H1 (cell line): ENCODE measurements around the gene CLEC7A. TPM values are rescaled to one million over a fixed set of nuclear protein-coding genes. Genes with fewer than 3 reads are reported as not detected.
A peak's percentile ranks its signal among the peaks of the same experiment; 100 is the strongest.

ENCODE experiments used
- CTCF ChIA-PET: fragments of 300-600 bp; sonication (Branson Sonifier 250); formaldehyde crosslinking; loops from one replicate; lab custom pipeline; 2021; ENCODE audit not compliant: partially characterized antibody; lab: Charles Lee
- POLR2A ChIA-PET: fragments of 300-600 bp; sonication (Branson Sonifier 250); formaldehyde crosslinking; loops from one replicate; lab custom pipeline; 2021; ENCODE audit warnings: inconsistent platforms; ENCODE audit not compliant: partially characterized antibody; lab: Charles Lee
- DNase-seq, 2 experiments: peaks; one replicate each; pipeline versions ENCODE4 v3.0.0 to v3.0.0-alpha.2; 2010 to 2022; ENCODE audit warnings: low spot score in 2 of 2, low read depth in 1 of 2, mixed read lengths in 1 of 2
- FAIRE-seq: peaks from 2 replicates; lab custom pipeline; 2011; peaks lifted over from hg19 to GRCh38; lab: Jason Lieb, UNC
- H2AFZ ChIP-seq: 2 replicates; pipeline ENCODE4 v1.8.1; 2012; ENCODE audit warnings: low read length, inconsistent platforms
- H2AK5ac ChIP-seq: 2 replicates; pipeline ENCODE4 v1.6.1; 2013; ENCODE audit warnings: low read depth, low read length
- H2BK120ac ChIP-seq: replicated peaks from 2 replicates; pipeline ENCODE3; 2013; ENCODE audit warnings: low read depth, low read length, inconsistent platforms
- H2BK12ac ChIP-seq: 2 replicates; pipeline ENCODE4 v1.6.1; 2013; ENCODE audit warnings: low read depth, low read length
- H2BK15ac ChIP-seq: 2 replicates; pipeline ENCODE4 v1.6.1; 2013; ENCODE audit warnings: low read length
- H2BK20ac ChIP-seq: 2 replicates; pipeline ENCODE4 v1.6.1; 2013; ENCODE audit warnings: low read length
- H2BK5ac ChIP-seq: 2 replicates; pipeline ENCODE4 v1.6.1; 2013; ENCODE audit warnings: low read depth, low read length
- H3K14ac ChIP-seq: 2 replicates; pipeline ENCODE4 v1.6.1; 2013; ENCODE audit warnings: inconsistent platforms; ENCODE audit not compliant: insufficient read length
- H3K18ac ChIP-seq: 2 replicates; pipeline ENCODE4 v1.6.1; 2013; ENCODE audit warnings: low read length; ENCODE audit errors: extremely low read depth
- H3K23ac ChIP-seq: 2 replicates; pipeline ENCODE4 v1.6.1; 2013; ENCODE audit warnings: inconsistent platforms; ENCODE audit not compliant: insufficient read length
- H3K23me2 ChIP-seq: 2 replicates; pipeline ENCODE4 v1.6.1; 2013; ENCODE audit warnings: low read depth, low read length
- H3K27ac ChIP-seq: 2 replicates; pipeline ENCODE4 v1.6.1; 2011; ENCODE audit warnings: low read depth, low read length, inconsistent platforms
- H3K27me3 ChIP-seq, 4 experiments: replicated peaks in 1 of 4; 1 replicate in 1 of 4; 2 replicates in 3 of 4; pipeline versions ENCODE4 v1.6.1 to v1.8.1; 2011 to 2013; ENCODE audit warnings: low read length in 3 of 4, mild to moderate bottlenecking in 3 of 4, inconsistent platforms in 2 of 4, mixed read lengths in 2 of 4, moderate library complexity in 1 of 4; ENCODE audit not compliant: control insufficient read depth in 3 of 4, insufficient read depth in 3 of 4; ENCODE audit errors: extremely low read depth in 1 of 4
- H3K36me3 ChIP-seq, 4 experiments: 2 replicates each; pipeline versions ENCODE4 v1.6.1 to v1.8.1; 2011 to 2013; ENCODE audit warnings: mild to moderate bottlenecking in 4 of 4, low read length in 3 of 4, moderate library complexity in 2 of 4, control low read depth in 1 of 4, inconsistent platforms in 1 of 4; ENCODE audit not compliant: insufficient read depth in 4 of 4, control insufficient read depth in 2 of 4
- H3K4ac ChIP-seq: replicated peaks from 2 replicates; pipeline ENCODE3; 2013; ENCODE audit warnings: low read length, low read depth, mixed read lengths, inconsistent platforms; ENCODE audit not compliant: insufficient read length
- H3K4me1 ChIP-seq, 4 experiments: replicated peaks in 1 of 4; 1 replicate in 1 of 4; 2 replicates in 3 of 4; pipeline versions ENCODE4 v1.6.1 to v1.8.1; 2011 to 2013; ENCODE audit warnings: low read length in 3 of 4, inconsistent platforms in 2 of 4, mixed read lengths in 1 of 4; ENCODE audit not compliant: insufficient read depth in 4 of 4, control insufficient read depth in 3 of 4
- H3K4me2 ChIP-seq, 2 experiments: 2 replicates each; pipeline versions ENCODE4 v1.6.1 to v1.8.1; 2011 to 2013; ENCODE audit warnings: low read depth in 2 of 2, low read length in 2 of 2, control low read depth in 1 of 2, inconsistent platforms in 1 of 2, mild to moderate bottlenecking in 1 of 2; ENCODE audit not compliant: insufficient read depth in 1 of 2
- H3K4me3 ChIP-seq, 4 experiments: fragments of 200-600, 300-600 bp in 1 of 4; sonication (generic), shearing (Covaris generic), sonication (Bioruptor Twin) in 1 of 4; 2 replicates each; pipeline versions ENCODE4 v1.5.1 to v1.8.1; 2011 to 2016; ENCODE audit warnings: low read length in 4 of 4, low read depth in 3 of 4, control low read depth in 2 of 4, inconsistent platforms in 2 of 4, mild to moderate bottlenecking in 2 of 4, mixed read lengths in 1 of 4, moderate library complexity in 1 of 4; ENCODE audit not compliant: insufficient read depth in 2 of 4; ENCODE audit errors: extremely low read depth in 1 of 4
- H3K56ac ChIP-seq: replicated peaks from 2 replicates; pipeline ENCODE3; 2013; ENCODE audit warnings: low read depth, mild to moderate bottlenecking, mixed read lengths, low read length, inconsistent platforms; ENCODE audit not compliant: insufficient read length
- H3K79me1 ChIP-seq: 2 replicates; pipeline ENCODE4 v1.6.1; 2013; ENCODE audit warnings: low read depth, low read length, control low read depth
- H3K79me2 ChIP-seq, 2 experiments: 2 replicates each; pipeline versions ENCODE4 v1.6.1 to v1.8.1; 2012 to 2013; ENCODE audit warnings: low read length in 2 of 2, mild to moderate bottlenecking in 2 of 2, inconsistent platforms in 1 of 2; ENCODE audit not compliant: insufficient read depth in 2 of 2, control insufficient read depth in 1 of 2
- H3K9ac ChIP-seq, 4 experiments: replicated peaks in 1 of 4; 1 replicate in 1 of 4; 2 replicates in 3 of 4; pipeline versions ENCODE4 v1.6.1 to v1.8.1; 2011 to 2013; ENCODE audit warnings: low read depth in 3 of 4, low read length in 3 of 4, control low read depth in 2 of 4, mild to moderate bottlenecking in 2 of 4, moderate library complexity in 2 of 4, inconsistent platforms in 1 of 4; ENCODE audit errors: extremely low read depth in 1 of 4
- H3K9me3 ChIP-seq, 2 experiments: 2 replicates each; pipeline versions ENCODE4 v1.6.1 to v1.8.1; 2012 to 2013; ENCODE audit warnings: mild to moderate bottlenecking in 2 of 2, moderate library complexity in 2 of 2, control low read depth in 1 of 2, inconsistent platforms in 1 of 2, low read depth in 1 of 2, low read length in 1 of 2, mixed read lengths in 1 of 2; ENCODE audit not compliant: insufficient read depth in 2 of 2
- H4K20me1 ChIP-seq, 2 experiments: replicated peaks in 1 of 2; 2 replicates each; pipeline versions ENCODE3 to v1.8.1; 2011 to 2013; ENCODE audit warnings: inconsistent platforms in 2 of 2, low read length in 2 of 2, mild to moderate bottlenecking in 1 of 2; ENCODE audit not compliant: insufficient read depth in 2 of 2, control insufficient read depth in 1 of 2
- H4K5ac ChIP-seq: 2 replicates; pipeline ENCODE4 v1.6.1; 2013; ENCODE audit warnings: low read length, low read depth, mixed read lengths, inconsistent platforms; ENCODE audit not compliant: insufficient read length
- H4K8ac ChIP-seq: 2 replicates; pipeline ENCODE4 v1.8.0; 2013; ENCODE audit warnings: mild to moderate bottlenecking, moderate library complexity, low read length, inconsistent platforms; ENCODE audit not compliant: insufficient read depth; ENCODE audit errors: extremely low read depth
- H4K91ac ChIP-seq: replicated peaks from 2 replicates; pipeline ENCODE3; 2013; ENCODE audit warnings: low read length, mixed read lengths, inconsistent platforms; ENCODE audit not compliant: insufficient read length
- ATF2 ChIP-seq: IDR thresholded peaks from 2 replicates; pipeline ENCODE4 v1.6.1; 2012; ENCODE audit warnings: low read length, inconsistent platforms
- CHD2 ChIP-seq: IDR thresholded peaks from 2 replicates; pipeline ENCODE4 v1.6.1; 2012; ENCODE audit warnings: low read length, improper control_type of control experiment
- WGBS, 2 experiments: shearing (Covaris generic) in 1 of 2; methylation state at CpG; one replicate each; pipeline versions ENCODE4 v1.1.6 to v1.1.7; 2013 to 2015; ENCODE audit warnings: low lambda C conversion rate in 2 of 2, mixed read lengths in 2 of 2, inconsistent platforms in 1 of 2, low coverage in 1 of 2, missing lambda C conversion rate in 1 of 2; ENCODE audit not compliant: insufficient replicate concordance in 2 of 2, insufficient coverage in 1 of 2, insufficient read length in 1 of 2; ENCODE audit errors: extremely low coverage in 1 of 2, missing lambda C conversion rate in 1 of 2; 5-methylcytosine and 5-hydroxymethylcytosine counted together
- polyA plus RNA-seq, 7 experiments: library from polyadenylated mRNA; depleted of rRNA in 3 of 7; stranded (reverse) in 5 of 7; unstranded in 2 of 7; fragments of >200 nt in 5 of 7; fragments of 200-250 nt in 2 of 7; gene quantifications; 1 replicate in 5 of 7; 2 replicates in 1 of 7; 4 replicates in 1 of 7; pipeline versions ENCODE4 v1.2.1 to v1.2.3, GENCODE V29; 2011 to 2013; ENCODE audit warnings: missing spikeins in 2 of 7, mixed read lengths in 2 of 7
- total RNA-seq: library from RNA; stranded (reverse); fragmentation: NEBNext Ultra II Directional; extraction: Animal tissue kit (Norgen Biotek cat#: 25700); gene quantifications from 2 replicates; pipeline ENCODE4 v1.2.1, GENCODE V29; 2021

The CLEC7A gene
- total and polyA plus RNA-seq, 2 of the 8 experiments (the other 6 are each of a cell fraction or from before 2014, with no cell fraction given), result 0.09 to 0.15 TPM

GRCh38 chr12:10119066-10119465 is 10.9 kb downstream of the CLEC7A start:
- no peaks in the 10 kb centered on the region for H3K23me2 ChIP-seq
- ChIA-PET CTCF (interaction anchor here (1.0 to 1.7 kb wide), 4 partner anchors 11 to 34 kb away, joined by 3 to 4 read pairs (median 4); partner anchors contain the start of gene CLEC7A), POLR2A (no interaction called here)
- H3K9ac ChIP-seq, result no peak overlapping the region
- H3K14ac ChIP-seq, result no peak overlapping the region
- H3K18ac ChIP-seq, result no peak overlapping the region
- no peak overlapping the region for H3K27ac ChIP-seq
- no peak overlapping the region for H3K23ac ChIP-seq
- no peaks in the 10 kb centered on the region for H3K36me3 ChIP-seq
- H3K4me1 ChIP-seq, result no peaks in the 10 kb centered on the region
- H3K4me3 ChIP-seq, result no peak overlapping the region
- no peak overlapping the region for H3K4ac ChIP-seq
- no peak overlapping the region for H2BK12ac ChIP-seq
- H4K5ac ChIP-seq, result no peak overlapping the region
- TF ChIP-seq CHD2 (no peak), ATF2 (no peak)
- H2BK5ac ChIP-seq, result no peak overlapping the region
- no peak overlapping the region for H3K4me2 ChIP-seq
- H2AFZ ChIP-seq, result 0 out of 2 replicates have a peak overlapping the region, but pooled peaks have one; percentile 73
- FAIRE-seq (no peak), DNase-seq (no peak)
- H2BK15ac ChIP-seq, result no peak overlapping the region
- no peaks in the 10 kb centered on the region for H3K9me3 ChIP-seq
- WGBS, 2 experiments, result 91% methylated on average over 3 of the region's 3 CpGs; no CpG with 5 or more reads in 1 of the 2 experiments
- no peaks in the 10 kb centered on the region for H3K79me1 ChIP-seq
- H2BK20ac ChIP-seq, result no peak overlapping the region
- no peaks in the 10 kb centered on the region for H3K27me3 ChIP-seq
- H4K8ac ChIP-seq, result no peak overlapping the region
- H3K79me2 ChIP-seq, result no peaks in the 10 kb centered on the region
- H4K20me1 ChIP-seq, result no peaks in the 10 kb centered on the region
- no peak overlapping the region for H2BK120ac ChIP-seq
- no peak overlapping the region for H3K56ac ChIP-seq
- no peak overlapping the region for H2AK5ac ChIP-seq
- no peak overlapping the region for H4K91ac ChIP-seq
